SU-DHL-6 (cell line): ENCODE data around the gene ATF6.

Source experiments
- EZH2phosphoT487 ChIP-seq: fragments of 200-600 bp; sonication (generic), shearing (Covaris generic); conservative IDR thresholded peaks from 2 replicates; pipeline ENCODE4 v1.6.1; 2018; ENCODE audit warnings: mild to moderate bottlenecking, antibody characterized with exemption, low read length, moderate library complexity, mixed read lengths
- TF ChIP-seq, protein P1 (sequence below): fragments of 200-600 bp; sonication (generic); IDR thresholded peaks from one replicate; pipeline ENCODE4 v1.5.1; 2017; ENCODE audit warnings: antibody characterized with exemption, mild to moderate bottlenecking, low read length, moderate library complexity; ENCODE audit not compliant: insufficient read depth, poor library complexity, severe bottlenecking

GRCh38 chr1:161864577-161864976, 98.5 kb downstream of the ATF6 start:
- TF ChIP-seq, protein P1, sequence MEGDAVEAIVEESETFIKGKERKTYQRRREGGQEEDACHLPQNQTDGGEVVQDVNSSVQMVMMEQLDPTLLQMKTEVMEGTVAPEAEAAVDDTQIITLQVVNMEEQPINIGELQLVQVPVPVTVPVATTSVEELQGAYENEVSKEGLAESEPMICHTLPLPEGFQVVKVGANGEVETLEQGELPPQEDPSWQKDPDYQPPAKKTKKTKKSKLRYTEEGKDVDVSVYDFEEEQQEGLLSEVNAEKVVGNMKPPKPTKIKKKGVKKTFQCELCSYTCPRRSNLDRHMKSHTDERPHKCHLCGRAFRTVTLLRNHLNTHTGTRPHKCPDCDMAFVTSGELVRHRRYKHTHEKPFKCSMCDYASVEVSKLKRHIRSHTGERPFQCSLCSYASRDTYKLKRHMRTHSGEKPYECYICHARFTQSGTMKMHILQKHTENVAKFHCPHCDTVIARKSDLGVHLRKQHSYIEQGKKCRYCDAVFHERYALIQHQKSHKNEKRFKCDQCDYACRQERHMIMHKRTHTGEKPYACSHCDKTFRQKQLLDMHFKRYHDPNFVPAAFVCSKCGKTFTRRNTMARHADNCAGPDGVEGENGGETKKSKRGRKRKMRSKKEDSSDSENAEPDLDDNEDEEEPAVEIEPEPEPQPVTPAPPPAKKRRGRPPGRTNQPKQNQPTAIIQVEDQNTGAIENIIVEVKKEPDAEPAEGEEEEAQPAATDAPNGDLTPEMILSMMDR: no peak
- TF ChIP-seq EZH2phosphoT487: no peak
